Endothelial cell of umbilical vein (primary cell): Measurements from ENCODE around the gene CASP9. TPM values are rescaled to one million over a fixed set of nuclear protein-coding genes. Genes with fewer than 3 reads are reported as not detected.

Experiments
- BruUV-seq: library from RNA; stranded (reverse); fragments of 400-500 nt; replicated peaks from 2 replicates; lab custom pipeline; 2021; lab: Mats Ljungman, UMichigan
- CTCF ChIA-PET: fragments of 300-600, 350-600 bp; sonication (Branson Sonifier 250); formaldehyde crosslinking; loops from one replicate; lab custom pipeline; 2021; ENCODE audit warnings: antibody characterized with exemption, inconsistent platforms; lab: Charles Lee
- POLR2A ChIA-PET: fragments of 300-600, 350-600 bp; sonication (Branson Sonifier 250); formaldehyde crosslinking; loops from one replicate; lab custom pipeline; 2021; ENCODE audit warnings: antibody characterized with exemption, inconsistent platforms; lab: Charles Lee
- DNase-seq: peaks from one replicate; pipeline ENCODE4 v3.0.0-alpha.2; 2011; ENCODE audit warnings: low read depth, low spot score
- FAIRE-seq: peaks from 2 replicates; lab custom pipeline; 2011; peaks lifted over from hg19 to GRCh38; lab: Jason Lieb, UNC
- H2AFZ ChIP-seq: 2 replicates; pipeline ENCODE4 v1.6.0; 2012; ENCODE audit warnings: low read depth, low read length, control low read depth, inconsistent platforms
- H3K27ac ChIP-seq: 2 replicates; pipeline ENCODE4 v1.5.1; 2011; ENCODE audit warnings: low read depth, mild to moderate bottlenecking, control low read depth, low read length, moderate library complexity; ENCODE audit not compliant: insufficient read depth
- H3K27me3 ChIP-seq, 2 experiments: 2 replicates each; pipeline versions ENCODE4 v1.6.0 to v1.6.1; 2011; ENCODE audit warnings: low read length in 2 of 2, mixed read lengths in 1 of 2; ENCODE audit not compliant: control insufficient read depth in 2 of 2, insufficient read depth in 2 of 2
- H3K36me3 ChIP-seq, 2 experiments: 2 replicates in 1 of 2; 3 replicates in 1 of 2; pipeline ENCODE4 v1.5.1; 2011; ENCODE audit warnings: low read length in 2 of 2, mild to moderate bottlenecking in 1 of 2, moderate library complexity in 1 of 2; ENCODE audit not compliant: control insufficient read depth in 2 of 2, insufficient read depth in 2 of 2; ENCODE audit errors: extremely low read depth in 1 of 2
- H3K4me1 ChIP-seq: 3 replicates; pipeline ENCODE4 v1.5.1; 2011; ENCODE audit warnings: mild to moderate bottlenecking, low read length; ENCODE audit not compliant: control insufficient read depth, insufficient read depth; ENCODE audit errors: extremely low read depth
- H3K4me2 ChIP-seq: 2 replicates; pipeline ENCODE4 v1.6.1; 2011; ENCODE audit warnings: low read length, control low read depth, mixed read lengths; ENCODE audit not compliant: insufficient read depth
- H3K4me3 ChIP-seq, 3 experiments: fragments of 200-600 bp in 1 of 3; sonication (generic), shearing (Covaris generic) in 1 of 3; replicated peaks in 1 of 3; 2 replicates each; pipeline ENCODE4 v1.5.1; 2011 to 2016; ENCODE audit warnings: control low read depth in 3 of 3, low read length in 3 of 3, mild to moderate bottlenecking in 2 of 3, inconsistent platforms in 1 of 3, low read depth in 1 of 3, moderate library complexity in 1 of 3; ENCODE audit not compliant: insufficient read depth in 1 of 3
- H3K79me2 ChIP-seq: 2 replicates; pipeline ENCODE4 v1.6.0; 2012; ENCODE audit warnings: low read length, inconsistent platforms; ENCODE audit not compliant: control insufficient read depth, insufficient read depth
- H3K9ac ChIP-seq: replicated peaks from 2 replicates; pipeline ENCODE3; 2011; ENCODE audit warnings: low read length, control low read depth; ENCODE audit not compliant: insufficient read depth; ENCODE audit errors: extremely low read depth
- H3K9me1 ChIP-seq: replicated peaks from 3 replicates; pipeline ENCODE4 v1.6.0; 2011; ENCODE audit warnings: mild to moderate bottlenecking, low read length; ENCODE audit not compliant: control insufficient read depth, insufficient read depth; ENCODE audit errors: extremely low read depth
- H3K9me3 ChIP-seq: replicated peaks from 2 replicates; pipeline ENCODE4 v1.5.1; 2012; ENCODE audit warnings: low read length, inconsistent platforms; ENCODE audit not compliant: control insufficient read depth, insufficient read depth
- H4K20me1 ChIP-seq: replicated peaks from 2 replicates; pipeline ENCODE3; 2011; ENCODE audit warnings: mild to moderate bottlenecking, low read length; ENCODE audit not compliant: control insufficient read depth, insufficient read depth; ENCODE audit errors: extremely low read depth
- EZH2 ChIP-seq: IDR thresholded peaks from 2 replicates; pipeline ENCODE4 v1.6.1; 2012; ENCODE audit warnings: borderline replicate concordance, low read depth, mild to moderate bottlenecking, moderate library complexity, low read length, inconsistent platforms; ENCODE audit not compliant: severe bottlenecking
- FOS ChIP-seq: IDR thresholded peaks from 2 replicates; pipeline ENCODE4 v1.6.1; 2011; ENCODE audit warnings: mild to moderate bottlenecking, low read length, moderate library complexity, borderline replicate concordance; ENCODE audit not compliant: insufficient read depth
- GATA2 ChIP-seq: IDR thresholded peaks from 2 replicates; pipeline ENCODE4 v1.7.0; 2011; ENCODE audit warnings: low read depth, mild to moderate bottlenecking, moderate library complexity, mixed read lengths, low read length; ENCODE audit not compliant: insufficient read length, insufficient read depth
- JUN ChIP-seq: IDR thresholded peaks from 2 replicates; pipeline ENCODE4 v1.6.1; 2011; ENCODE audit warnings: borderline replicate concordance, low read depth; ENCODE audit not compliant: insufficient read length, insufficient read depth
- MAX ChIP-seq: IDR thresholded peaks from 2 replicates; pipeline ENCODE4 v1.6.1; 2011; ENCODE audit not compliant: insufficient read depth, insufficient read length
- MYC ChIP-seq: IDR thresholded peaks from one replicate; pipeline ENCODE4 v1.6.1; 2011; ENCODE audit warnings: mild to moderate bottlenecking, low read depth, low read length
- POLR2A ChIP-seq: IDR thresholded peaks from 2 replicates; pipeline ENCODE4 v1.6.1; 2012; ENCODE audit warnings: low read depth, mild to moderate bottlenecking, control low read depth, low read length
- POLR2AphosphoS5 ChIP-seq: IDR thresholded peaks from 2 replicates; pipeline ENCODE4 v1.6.1; 2012; ENCODE audit warnings: low read depth, mild to moderate bottlenecking, control low read depth, low read length, moderate library complexity; ENCODE audit not compliant: insufficient read depth
- dilution Hi-C: fragments of 300-500 bp; cut with MboI; formaldehyde crosslinking; loops from one replicate; pipeline ENCODE4 v1.15.0; 2019; ENCODE audit warnings: low sequenced_read_pairs; ENCODE audit not compliant: extremely low pct_ligation_motif_present
- intact Hi-C: fragments of 100-400 bp; cut with micrococcal nuclease; formaldehyde crosslinking; loops from one replicate; pipeline ENCODE4 v1.10.0; 2022
- polyA plus RNA-seq, 4 experiments: library from polyadenylated mRNA; depleted of rRNA in 3 of 4; stranded (reverse) in 3 of 4; unstranded in 1 of 4; fragments of >200 nt; gene quantifications; 2 replicates each; pipeline versions ENCODE4 v1.2.1 to v1.2.3, GENCODE V29; 2011 to 2012; ENCODE audit warnings: missing spikeins in 1 of 4
- total RNA-seq: library from RNA; stranded (reverse); gene quantifications from 2 replicates; pipeline ENCODE4 v1.2.3, GENCODE V29; 2021
- TF ChIP-seq, protein P1 (sequence below), 2 donors: IDR thresholded peaks; 1 replicate in 1 of 2; 2 replicates in 1 of 2; pipeline ENCODE4 v1.5.1; 2011; ENCODE audit warnings: low read length in 2 of 2, mild to moderate bottlenecking in 2 of 2, moderate library complexity in 2 of 2, control low read depth in 1 of 2, inconsistent platforms in 1 of 2, low read depth in 1 of 2; ENCODE audit not compliant: insufficient read depth in 1 of 2; ENCODE audit errors: extremely low read depth in 1 of 2

The CASP9 gene
- total and polyA plus RNA-seq, 2 donors (not counting 3 experiments of a cell fraction or from before 2014, with no cell fraction given), result 10.5 to 14.1 TPM

DNA sequence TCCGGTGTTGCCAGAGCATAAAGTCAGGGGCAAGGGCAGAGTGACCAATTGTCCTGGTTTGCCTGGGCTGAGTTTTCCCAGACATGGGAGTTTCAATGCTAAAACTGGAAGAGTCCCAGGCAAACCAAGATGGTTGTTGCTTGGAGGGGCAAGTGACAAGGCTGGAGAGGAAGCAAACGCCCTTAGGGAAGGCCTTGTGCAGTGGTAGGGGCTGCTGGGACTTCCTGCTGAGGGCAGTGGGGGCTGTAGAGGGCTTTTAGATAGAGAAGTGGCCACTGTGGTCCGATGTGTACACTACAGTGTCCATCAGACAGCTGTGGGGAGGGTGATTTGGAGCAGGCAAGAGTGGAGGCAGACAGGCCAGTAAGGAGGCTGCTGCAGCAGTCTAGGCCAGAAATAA lies 74.4 kb downstream of the CASP9 start:
- intact Hi-C loops, result no loop called here
- no peaks in the 10 kb centered on the region for H3K36me3 ChIP-seq
- no peak overlapping the region for H2AFZ ChIP-seq
- DNase-seq (no peak), FAIRE-seq (no peak)
- TF ChIP-seq FOS, result no peak
- TF ChIP-seq GATA2, result no peak
- TF ChIP-seq JUN, result no peak
- TF ChIP-seq, protein P1, sequence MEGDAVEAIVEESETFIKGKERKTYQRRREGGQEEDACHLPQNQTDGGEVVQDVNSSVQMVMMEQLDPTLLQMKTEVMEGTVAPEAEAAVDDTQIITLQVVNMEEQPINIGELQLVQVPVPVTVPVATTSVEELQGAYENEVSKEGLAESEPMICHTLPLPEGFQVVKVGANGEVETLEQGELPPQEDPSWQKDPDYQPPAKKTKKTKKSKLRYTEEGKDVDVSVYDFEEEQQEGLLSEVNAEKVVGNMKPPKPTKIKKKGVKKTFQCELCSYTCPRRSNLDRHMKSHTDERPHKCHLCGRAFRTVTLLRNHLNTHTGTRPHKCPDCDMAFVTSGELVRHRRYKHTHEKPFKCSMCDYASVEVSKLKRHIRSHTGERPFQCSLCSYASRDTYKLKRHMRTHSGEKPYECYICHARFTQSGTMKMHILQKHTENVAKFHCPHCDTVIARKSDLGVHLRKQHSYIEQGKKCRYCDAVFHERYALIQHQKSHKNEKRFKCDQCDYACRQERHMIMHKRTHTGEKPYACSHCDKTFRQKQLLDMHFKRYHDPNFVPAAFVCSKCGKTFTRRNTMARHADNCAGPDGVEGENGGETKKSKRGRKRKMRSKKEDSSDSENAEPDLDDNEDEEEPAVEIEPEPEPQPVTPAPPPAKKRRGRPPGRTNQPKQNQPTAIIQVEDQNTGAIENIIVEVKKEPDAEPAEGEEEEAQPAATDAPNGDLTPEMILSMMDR (IDR thresholded peaks at IDR 0.05; ENCODE audit: extremely low read depth in 1 of 2, insufficient read depth in 1 of 2, low read depth in 1 of 2, low read length in 2 of 2), result no peak
- no peak for TF ChIP-seq POLR2A
- no peak for TF ChIP-seq EZH2
- no peak for TF ChIP-seq MYC
- TF ChIP-seq POLR2AphosphoS5, result no peak
- TF ChIP-seq MAX, result no peak
- H4K20me1 ChIP-seq, result no peaks in the 10 kb centered on the region
- dilution Hi-C loops, result no loop called here
- H3K4me1 ChIP-seq, result no peaks in the 10 kb centered on the region
- ChIA-PET POLR2A (no interaction called here), CTCF (no interaction called here)
- no TSS peak for BruUV-seq
- no peak overlapping the region for H3K9ac ChIP-seq
- no peak overlapping the region for H3K4me3 ChIP-seq
- no peak overlapping the region for H3K27ac ChIP-seq
- H3K9me3 ChIP-seq, result no peaks in the 10 kb centered on the region
- no peak overlapping the region for H3K4me2 ChIP-seq
- no peaks in the 10 kb centered on the region for H3K79me2 ChIP-seq
- no peaks in the 10 kb centered on the region for H3K9me1 ChIP-seq
- H3K27me3 ChIP-seq, result no peaks in the 10 kb centered on the region
